ENCODE results near the gene NISCH. TPM values are rescaled to one million over a fixed set of nuclear protein-coding genes. Genes with fewer than 3 reads are reported as not detected.

The NISCH gene
- polyA plus RNA-seq, 2 donors: 32.2 to 59.6 TPM

- H3K27ac ChIP-seq (ENCODE audit: low read depth in 2 of 2, low read length in 1 of 2): no peak overlapping the region
- 91 to 93% methylated on average over 14 of the region's 14 CpGs for WGBS, 2 donors
- no peaks in the 10 kb centered on the region for H3K36me3 ChIP-seq (ENCODE audit: control insufficient read depth in 2 of 2, insufficient read depth in 2 of 2, low read length in 1 of 2)
- peaks cover 2 to 18% of the 10 kb centered on the region in 2 donors for H3K4me1 ChIP-seq (ENCODE audit: control insufficient read depth in 2 of 2, insufficient read depth in 2 of 2, low read length in 1 of 2)
- no peak overlapping the region for H3K4me3 ChIP-seq (ENCODE audit: low read depth in 1 of 2, low read length in 2 of 2)
- H3K9me3 ChIP-seq (ENCODE audit: control insufficient read depth in 2 of 2, insufficient read depth in 1 of 2, low read depth in 1 of 2, low read length in 1 of 2): no peaks in the 10 kb centered on the region
- H3K27me3 ChIP-seq (ENCODE audit: control insufficient read depth in 1 of 2, insufficient read depth in 2 of 2, low read length in 2 of 2): no peaks in the 10 kb centered on the region
Measured at GRCh38 chr3:52440671-52441070, 14.7 kb upstream of the NISCH start.

- Histone ChIP-seq H3K27ac (ENCODE audit: low read depth in 2 of 2, low read length in 1 of 2) (no peak overlapping the region), H3K4me1 (ENCODE audit: control insufficient read depth in 2 of 2, insufficient read depth in 2 of 2, low read length in 1 of 2) (peaks cover 2 to 18% of the 10 kb centered on the region in 2 donors), H3K27me3 (ENCODE audit: control insufficient read depth in 1 of 2, insufficient read depth in 2 of 2, low read length in 2 of 2) (no peaks in the 10 kb centered on the region), H3K9me3 (ENCODE audit: control insufficient read depth in 2 of 2, insufficient read depth in 1 of 2, low read depth in 1 of 2, low read length in 1 of 2) (no peaks in the 10 kb centered on the region), H3K4me3 (ENCODE audit: low read depth in 1 of 2, low read length in 2 of 2) (no peak overlapping the region), H3K36me3 (ENCODE audit: control insufficient read depth in 2 of 2, insufficient read depth in 2 of 2, low read length in 1 of 2) (no peaks in the 10 kb centered on the region)
- WGBS, 2 donors: 91% methylated on average over 23 of the region's 23 CpGs
Measured at GRCh38 chr3:52441091-52441771, 14.2 kb upstream of the NISCH start.

- Histone ChIP-seq H3K27me3 (ENCODE audit: control insufficient read depth in 1 of 2, insufficient read depth in 2 of 2, low read length in 2 of 2) (no peaks in the 10 kb centered on the region), H3K36me3 (ENCODE audit: control insufficient read depth in 2 of 2, insufficient read depth in 2 of 2, low read length in 1 of 2) (no peaks in the 10 kb centered on the region), H3K4me1 (ENCODE audit: control insufficient read depth in 2 of 2, insufficient read depth in 2 of 2, low read length in 1 of 2) (peaks cover 2 to 18% of the 10 kb centered on the region in 2 donors), H3K9me3 (ENCODE audit: control insufficient read depth in 2 of 2, insufficient read depth in 1 of 2, low read depth in 1 of 2, low read length in 1 of 2) (no peaks in the 10 kb centered on the region), H3K27ac (ENCODE audit: low read depth in 2 of 2, low read length in 1 of 2) (no peak overlapping the region), H3K4me3 (ENCODE audit: low read depth in 1 of 2, low read length in 2 of 2) (no peak overlapping the region)
- WGBS, 2 donors: 87 to 91% methylated on average over 18 of the region's 18 CpGs
Measured at GRCh38 chr3:52441772-52442332, 13.6 kb upstream of the NISCH start.

- Histone ChIP-seq H3K9me3 (ENCODE audit: control insufficient read depth in 2 of 2, insufficient read depth in 1 of 2, low read depth in 1 of 2, low read length in 1 of 2) (no peaks in the 10 kb centered on the region), H3K4me1 (ENCODE audit: control insufficient read depth in 2 of 2, insufficient read depth in 2 of 2, low read length in 1 of 2) (peaks cover 2 to 15% of the 10 kb centered on the region in 2 donors), H3K4me3 (ENCODE audit: low read depth in 1 of 2, low read length in 2 of 2) (no peak overlapping the region), H3K27ac (ENCODE audit: low read depth in 2 of 2, low read length in 1 of 2) (no peak overlapping the region), H3K36me3 (ENCODE audit: control insufficient read depth in 2 of 2, insufficient read depth in 2 of 2, low read length in 1 of 2) (no peaks in the 10 kb centered on the region), H3K27me3 (ENCODE audit: control insufficient read depth in 1 of 2, insufficient read depth in 2 of 2, low read length in 2 of 2) (no peaks in the 10 kb centered on the region)
- WGBS, 2 donors: 91 to 93% methylated on average over 16 of the region's 16 CpGs
Measured at GRCh38 chr3:52442409-52443267, 12.8 kb upstream of the NISCH start.

GRCh38 chr3:52443268-52443610, 12.2 kb upstream of the NISCH start:
- 92 to 95% methylated on average over 8 of the region's 8 CpGs for WGBS, 2 donors
- Histone ChIP-seq H3K27me3 (ENCODE audit: control insufficient read depth in 1 of 2, insufficient read depth in 2 of 2, low read length in 2 of 2) (no peaks in the 10 kb centered on the region), H3K36me3 (ENCODE audit: control insufficient read depth in 2 of 2, insufficient read depth in 2 of 2, low read length in 1 of 2) (no peaks in the 10 kb centered on the region), H3K27ac (ENCODE audit: low read depth in 2 of 2, low read length in 1 of 2) (no peak overlapping the region), H3K9me3 (ENCODE audit: control insufficient read depth in 2 of 2, insufficient read depth in 1 of 2, low read depth in 1 of 2, low read length in 1 of 2) (no peaks in the 10 kb centered on the region), H3K4me3 (ENCODE audit: low read depth in 1 of 2, low read length in 2 of 2) (no peak overlapping the region), H3K4me1 (ENCODE audit: control insufficient read depth in 2 of 2, insufficient read depth in 2 of 2, low read length in 1 of 2) (peaks cover 2 to 9% of the 10 kb centered on the region in 2 donors)

GRCh38 chr3:52443791-52444687, 11.4 kb upstream of the NISCH start:
- Histone ChIP-seq H3K36me3 (ENCODE audit: control insufficient read depth in 2 of 2, insufficient read depth in 2 of 2, low read length in 1 of 2) (no peaks in the 10 kb centered on the region), H3K4me3 (ENCODE audit: low read depth in 1 of 2, low read length in 2 of 2) (no peak overlapping the region)

GRCh38 chr3:52444860-52445793, 10.3 kb upstream of the NISCH start, which contains the start of gene SEMA3G:
Gene SEMA3G (minus strand): TSS chr3:52445103. CDS start chr3:52445027, 76 bp downstream.
- peaks cover 2 to 9% of the 10 kb centered on the region in 2 donors for H3K4me1 ChIP-seq (ENCODE audit: control insufficient read depth in 2 of 2, insufficient read depth in 2 of 2, low read length in 1 of 2)
- no peaks in the 10 kb centered on the region for H3K27me3 ChIP-seq (ENCODE audit: control insufficient read depth in 1 of 2, insufficient read depth in 2 of 2, low read length in 2 of 2)
- no peaks in the 10 kb centered on the region for H3K9me3 ChIP-seq (ENCODE audit: control insufficient read depth in 2 of 2, insufficient read depth in 1 of 2, low read depth in 1 of 2, low read length in 1 of 2)
- H3K27ac ChIP-seq (ENCODE audit: low read depth in 2 of 2, low read length in 1 of 2): no peak within 1 kb of the TSS
- no peak within 1 kb of the TSS for H3K4me3 ChIP-seq (ENCODE audit: low read depth in 1 of 2, low read length in 2 of 2)
- H3K36me3 ChIP-seq (ENCODE audit: control insufficient read depth in 2 of 2, insufficient read depth in 2 of 2, low read length in 1 of 2): no peaks in the 10 kb centered on the region
- 26 to 29% methylated on average over 17 to 19 of the region's 19 CpGs for WGBS, 2 donors

More at GRCh38 chr3:52443791-52444687, 11.4 kb upstream of the NISCH start:
- Histone ChIP-seq H3K4me1 (ENCODE audit: control insufficient read depth in 2 of 2, insufficient read depth in 2 of 2, low read length in 1 of 2) (peaks cover 2 to 9% of the 10 kb centered on the region in 2 donors), H3K27me3 (ENCODE audit: control insufficient read depth in 1 of 2, insufficient read depth in 2 of 2, low read length in 2 of 2) (no peaks in the 10 kb centered on the region), H3K9me3 (ENCODE audit: control insufficient read depth in 2 of 2, insufficient read depth in 1 of 2, low read depth in 1 of 2, low read length in 1 of 2) (no peaks in the 10 kb centered on the region), H3K27ac (ENCODE audit: low read depth in 2 of 2, low read length in 1 of 2) (no peak overlapping the region)
- WGBS, 2 donors: 88 to 91% methylated on average over 25 of the region's 25 CpGs

- WGBS, 2 donors: 88 to 91% methylated on average over 4 of the region's 4 CpGs
- H3K27me3 ChIP-seq (ENCODE audit: control insufficient read depth in 1 of 2, insufficient read depth in 2 of 2, low read length in 2 of 2): no peaks in the 10 kb centered on the region
- H3K9me3 ChIP-seq (ENCODE audit: control insufficient read depth in 2 of 2, insufficient read depth in 1 of 2, low read depth in 1 of 2, low read length in 1 of 2): no peaks in the 10 kb centered on the region
- H3K4me3 ChIP-seq (ENCODE audit: low read depth in 1 of 2, low read length in 2 of 2): no peak overlapping the region
- H3K4me1 ChIP-seq (ENCODE audit: control insufficient read depth in 2 of 2, insufficient read depth in 2 of 2, low read length in 1 of 2): peaks cover 2 to 9% of the 10 kb centered on the region in 2 donors
- no peak overlapping the region for H3K27ac ChIP-seq (ENCODE audit: low read depth in 2 of 2, low read length in 1 of 2)
- H3K36me3 ChIP-seq (ENCODE audit: control insufficient read depth in 2 of 2, insufficient read depth in 2 of 2, low read length in 1 of 2): no peaks in the 10 kb centered on the region
Measured at GRCh38 chr3:52446042-52446441, 9.4 kb upstream of the NISCH start.

All from esophagus (tissue), 2 donors.